Ovary (tissue), 9 donors: ENCODE results near the gene UBE2E1. TPM values are rescaled to one million over a fixed set of nuclear protein-coding genes. Genes with fewer than 3 reads are reported as not detected.

Experiments used
- DNase-seq, 5 donors: peaks; one replicate each; pipeline ENCODE4 v3.0.0-alpha.2; 2019 to 2020
- H3K27ac ChIP-seq, 2 donors: fragments of 200-600 bp; one replicate each; pipeline versions ENCODE4 v1.5.1 to v1.8.0; 2019 to 2022
- H3K27me3 ChIP-seq: fragments of 200-600 bp; one replicate; pipeline ENCODE4 v1.8.0; 2022
- H3K36me3 ChIP-seq: fragments of 200-600 bp; sonication (generic); one replicate; pipeline ENCODE4 v1.5.1; 2019
- H3K4me1 ChIP-seq: one replicate; pipeline ENCODE4 v1.8.1; 2013; ENCODE audit warnings: mild to moderate bottlenecking, moderate library complexity; ENCODE audit not compliant: insufficient read depth
- H3K4me3 ChIP-seq: fragments of 200-600 bp; sonication (generic); one replicate; pipeline ENCODE4 v1.5.1; 2017
- H3K9me3 ChIP-seq, 2 donors: fragments of 200-600 bp in 1 of 2; sonication (generic) in 1 of 2; one replicate each; pipeline versions ENCODE4 v1.5.1 to v1.8.1; 2013 to 2019; ENCODE audit warnings: mild to moderate bottlenecking in 1 of 2, moderate library complexity in 1 of 2
- EP300 ChIP-seq: sonication (generic); formaldehyde crosslinking; IDR thresholded peaks from one replicate; pipeline ENCODE4 v1.6.1; 2017; ENCODE audit warnings: antibody characterized with exemption
- POLR2A ChIP-seq: fragments of 450-650 bp; IDR thresholded peaks from one replicate; pipeline ENCODE4 v1.6.1; 2017; ENCODE audit warnings: antibody characterized with exemption, mild to moderate bottlenecking, moderate library complexity
- WGBS, 3 donors: extraction: QIAGEN DNeasy Blood & Tissue Kit in 1 of 3; methylation state at CpG; one replicate each; pipeline versions ENCODE4 v1.1.5 to v1.1.7; 2013 to 2017; 5-methylcytosine and 5-hydroxymethylcytosine counted together
- intact Hi-C, 4 donors: fragments of 100-400 bp; cut with DNase I; formaldehyde crosslinking; loops; one replicate each; pipeline versions ENCODE4 v1.11.0 to v1.15.1; 2022 to 2023
- polyA plus RNA-seq, 2 donors: library from polyadenylated mRNA; stranded (reverse); fragments of 200-250 nt in 1 of 2; fragments of 350-450 nt in 1 of 2; fragmentation: Illumina TruSeq in 1 of 2; extraction: RNeasy Lipid Tissue Mini Kit (QIAGEN cat#74804) in 1 of 2; gene quantifications; one replicate each; pipeline ENCODE4 v1.2.3, GENCODE V29; 2013 to 2014
- total RNA-seq, 7 donors: library from RNA; depleted of rRNA in 2 of 7; stranded (reverse); fragments of >200 nt in 2 of 7; fragmentation: NEBNext Ultra II Directional in 3 of 7; extraction: Animal tissue kit (Norgen Biotek cat#: 25700) in 3 of 7; gene quantifications; one replicate each; pipeline versions ENCODE4 v1.1.0 to v1.2.4, GENCODE V29; 2016 to 2023
- TF ChIP-seq, protein P1 (sequence below), 3 donors: fragments of 450-650 bp in 2 of 3; fragments of 200-600 bp in 1 of 3; IDR thresholded peaks; one replicate each; pipeline versions ENCODE4 v1.5.1 to v1.8.0; 2016 to 2022; ENCODE audit warnings: antibody characterized with exemption in 3 of 3, mild to moderate bottlenecking in 1 of 3
- donor health status: DM: no; HTN: no; CAD: no; lungs with moderate emphysema.
- donor health status: DM: no; HTN: no; CAD: no.
- donor health status: Bipolar disorder and iron deficiency.
- donor health status: DM: yes; HTN: yes; CAD: no.
- donor health status: DM: no; HTN: no; CAD: no.
- donor health status: DM: yes; HTN: yes; CAD: no.

UBE2E1 gene
- total and polyA plus RNA-seq, 9 donors: 65.2 to 133 (median 76.7) TPM

DNA sequence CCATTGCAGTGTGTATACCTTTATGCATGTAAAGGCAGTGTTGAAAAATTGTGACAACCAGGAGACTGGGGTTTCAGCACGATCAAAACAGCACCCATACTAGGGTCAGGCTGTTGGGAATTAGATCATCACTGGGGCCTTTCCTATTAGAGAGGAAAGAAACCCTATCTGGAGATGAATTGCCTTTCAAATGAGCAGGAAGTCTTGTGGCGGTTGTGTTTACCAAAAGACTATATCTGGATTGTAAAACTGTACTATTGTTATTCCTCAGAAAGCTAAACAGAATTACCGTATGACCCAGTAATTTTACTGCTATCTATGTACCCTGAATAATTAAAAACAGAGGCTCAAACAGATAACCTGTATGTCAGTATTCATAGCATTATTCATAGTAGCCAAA, 10.1 kb downstream of the UBE2E1 start:
- H3K36me3 ChIP-seq: no peaks in the 10 kb centered on the region
- no peaks in the 10 kb centered on the region for H3K9me3 ChIP-seq
- 59 to 74% (median 64%) methylated on average over 3 of the region's 3 CpGs for WGBS, 3 donors
- no peak overlapping the region for H3K4me3 ChIP-seq
- intact Hi-C loops: no loop called here
- no peak for TF ChIP-seq POLR2A
- TF ChIP-seq, protein P1, sequence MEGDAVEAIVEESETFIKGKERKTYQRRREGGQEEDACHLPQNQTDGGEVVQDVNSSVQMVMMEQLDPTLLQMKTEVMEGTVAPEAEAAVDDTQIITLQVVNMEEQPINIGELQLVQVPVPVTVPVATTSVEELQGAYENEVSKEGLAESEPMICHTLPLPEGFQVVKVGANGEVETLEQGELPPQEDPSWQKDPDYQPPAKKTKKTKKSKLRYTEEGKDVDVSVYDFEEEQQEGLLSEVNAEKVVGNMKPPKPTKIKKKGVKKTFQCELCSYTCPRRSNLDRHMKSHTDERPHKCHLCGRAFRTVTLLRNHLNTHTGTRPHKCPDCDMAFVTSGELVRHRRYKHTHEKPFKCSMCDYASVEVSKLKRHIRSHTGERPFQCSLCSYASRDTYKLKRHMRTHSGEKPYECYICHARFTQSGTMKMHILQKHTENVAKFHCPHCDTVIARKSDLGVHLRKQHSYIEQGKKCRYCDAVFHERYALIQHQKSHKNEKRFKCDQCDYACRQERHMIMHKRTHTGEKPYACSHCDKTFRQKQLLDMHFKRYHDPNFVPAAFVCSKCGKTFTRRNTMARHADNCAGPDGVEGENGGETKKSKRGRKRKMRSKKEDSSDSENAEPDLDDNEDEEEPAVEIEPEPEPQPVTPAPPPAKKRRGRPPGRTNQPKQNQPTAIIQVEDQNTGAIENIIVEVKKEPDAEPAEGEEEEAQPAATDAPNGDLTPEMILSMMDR (IDR thresholded peaks at IDR 0.05): no peak
- no peak for TF ChIP-seq EP300
- no peaks in the 10 kb centered on the region for H3K27me3 ChIP-seq
- no peak for DNase-seq
- H3K27ac ChIP-seq: no peak overlapping the region
- peaks cover 4% of the 10 kb centered on the region for H3K4me1 ChIP-seq

DNA sequence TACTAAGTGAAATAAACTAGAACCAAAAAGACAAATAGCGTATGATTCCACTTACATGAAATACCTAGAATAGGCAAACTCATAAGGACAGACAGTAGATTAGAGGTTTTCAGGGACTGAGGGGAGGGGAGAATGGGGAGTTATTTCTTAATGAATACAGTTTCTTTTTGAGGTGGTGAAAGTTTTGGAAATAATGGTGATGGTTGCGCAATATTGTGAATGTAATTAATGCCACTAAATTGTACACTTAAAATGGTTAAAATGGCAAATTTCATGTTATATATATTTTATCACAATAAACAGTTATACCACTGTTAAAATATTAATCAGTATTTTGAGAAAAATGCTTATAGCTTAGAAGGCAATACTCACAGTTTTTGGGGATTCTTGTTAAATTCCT, 11.0 kb downstream of the UBE2E1 start:
- Histone ChIP-seq H3K9me3 (no peaks in the 10 kb centered on the region), H3K27me3 (no peaks in the 10 kb centered on the region), H3K4me3 (no peak overlapping the region), H3K36me3 (no peaks in the 10 kb centered on the region), H3K4me1 (peaks cover 2% of the 10 kb centered on the region), H3K27ac (no peak overlapping the region)
- intact Hi-C loops: no loop called here
- TF ChIP-seq, protein P1 (IDR thresholded peaks at IDR 0.05): no peak
- TF ChIP-seq POLR2A: no peak
- no peak for TF ChIP-seq EP300
- no peak for DNase-seq
- WGBS, 3 donors: 98 to 99% (median 99%) methylated on average over 2 of the region's 2 CpGs

DNA sequence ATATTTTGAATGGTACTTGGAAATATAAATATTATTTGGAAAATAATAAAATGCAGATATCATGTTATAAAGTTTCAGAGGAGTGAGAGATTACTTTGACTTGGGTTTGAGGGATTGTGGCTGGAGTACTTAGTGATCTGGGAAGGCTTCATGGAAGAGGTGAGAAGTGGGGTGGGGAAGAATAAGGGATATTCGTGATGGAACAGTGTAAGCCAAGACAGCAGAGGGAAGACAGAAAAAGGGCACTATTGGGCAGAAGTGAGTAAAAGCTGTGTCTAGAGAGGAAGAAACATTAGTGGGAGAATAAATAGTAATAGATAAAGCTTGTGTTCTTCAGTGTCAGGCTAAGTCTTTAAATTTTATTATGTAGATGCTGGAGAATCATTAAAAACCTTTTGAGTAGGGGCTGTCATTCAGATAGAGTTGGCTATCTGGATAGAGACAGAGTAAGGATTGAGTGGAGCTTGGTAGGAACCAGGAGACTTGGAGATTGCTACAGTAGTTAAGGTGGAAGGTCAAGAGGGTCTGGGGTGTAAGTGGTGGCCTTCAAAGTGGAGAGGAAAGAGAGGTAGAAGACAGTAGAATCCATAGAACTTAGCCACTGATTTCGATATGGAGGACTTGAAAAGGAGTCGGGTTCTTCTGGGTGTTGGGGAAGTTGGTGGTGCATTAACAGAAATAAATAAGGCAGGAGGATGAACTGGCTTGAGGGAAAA, 11.9 kb downstream of the UBE2E1 start:
- 95 to 98% (median 96%) methylated on average over 3 of the region's 3 CpGs for WGBS, 3 donors
- TF ChIP-seq, protein P1 (IDR thresholded peaks at IDR 0.05): no peak
- TF ChIP-seq EP300 (no peak), POLR2A (no peak)
- no peaks in the 10 kb centered on the region for H3K9me3 ChIP-seq
- H3K4me3 ChIP-seq: no peak overlapping the region
- H3K27ac ChIP-seq: no peak overlapping the region
- H3K36me3 ChIP-seq: no peaks in the 10 kb centered on the region
- no peaks in the 10 kb centered on the region for H3K27me3 ChIP-seq
- H3K4me1 ChIP-seq: peaks cover 2% of the 10 kb centered on the region
- intact Hi-C loops: no loop called here
- no peak for DNase-seq

DNA sequence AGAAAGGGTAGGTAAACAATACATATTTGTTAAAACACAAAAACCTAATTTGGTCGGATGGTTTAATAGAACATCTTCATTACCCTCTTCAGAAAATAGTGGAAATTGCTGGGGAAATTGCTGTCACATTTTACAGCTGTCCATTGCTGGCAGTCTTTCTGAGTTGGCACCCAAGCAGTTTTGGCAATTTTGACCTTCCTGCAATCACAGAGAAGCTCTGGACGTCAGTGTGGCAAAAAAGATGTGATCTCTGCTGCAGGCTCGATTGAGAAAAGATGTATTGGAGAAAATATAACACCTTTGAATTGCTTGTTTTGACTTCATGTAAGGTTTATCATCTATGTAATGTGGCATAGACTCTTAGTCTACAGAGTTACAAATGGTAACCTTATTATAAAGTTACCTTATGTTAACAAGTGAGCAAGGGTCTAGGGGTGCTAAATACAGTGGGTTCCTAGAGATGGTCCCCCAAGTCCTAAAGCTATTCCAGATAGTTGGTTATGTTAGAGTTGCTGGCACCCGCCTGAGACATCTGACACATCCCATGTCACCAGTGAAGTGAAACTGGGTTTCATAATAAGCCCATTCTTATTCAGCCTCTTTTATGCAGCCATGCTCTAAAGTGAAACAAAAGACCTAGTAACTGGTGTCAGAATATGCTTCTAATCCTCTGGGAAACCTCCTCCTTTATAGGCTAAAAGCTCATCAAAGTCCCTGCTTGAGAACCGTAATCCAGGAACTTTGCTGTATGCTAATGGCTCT, 14.0 kb downstream of the UBE2E1 start:
- TF ChIP-seq EP300 (no peak), POLR2A (no peak)
- TF ChIP-seq, protein P1 (IDR thresholded peaks at IDR 0.05): no peak
- DNase-seq: no peak
- Histone ChIP-seq H3K4me1 (peaks cover 4% of the 10 kb centered on the region), H3K27ac (no peak overlapping the region), H3K27me3 (no peaks in the 10 kb centered on the region), H3K36me3 (no peaks in the 10 kb centered on the region), H3K9me3 (no peaks in the 10 kb centered on the region), H3K4me3 (no peak overlapping the region)
- WGBS, 3 donors: 57 to 67% (median 66%) methylated on average over 5 of the region's 5 CpGs
- intact Hi-C loops: no loop called here
